ENCODE measurements around the gene ZYG11B.
"Not testable (repeated sequence)": the region's sequence is repeated elsewhere in the genome, so short reads cannot be mapped to it uniquely, and the experiment has no call there.

Gene ZYG11B

DNA sequence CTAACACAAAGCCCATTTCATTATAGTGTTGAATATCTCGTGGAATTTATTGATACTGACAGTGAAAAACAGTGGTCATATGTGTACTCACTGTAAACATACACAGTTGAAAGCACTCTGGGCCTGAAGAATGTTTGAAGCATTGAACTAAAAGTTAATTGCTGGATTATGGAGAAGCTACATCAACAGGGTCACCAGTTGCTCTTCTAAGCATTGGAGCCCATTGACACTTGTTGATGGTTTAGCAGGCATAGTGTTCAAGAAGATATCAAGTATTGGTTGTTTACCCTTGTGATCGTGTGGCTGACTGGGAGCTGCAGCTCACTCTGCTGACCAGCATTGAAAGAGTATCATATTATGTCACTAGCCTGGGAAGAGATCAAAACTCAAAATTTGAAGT, 126.6 kb downstream of the ZYG11B start:
- H3K4me3 ChIP-seq (ENCODE audit: control insufficient read depth, low read depth, low read length) = no peak overlapping the region
- TF ChIP-seq CTCF (conservative IDR thresholded peaks at IDR 0.05; ENCODE audit: control insufficient read depth, insufficient read depth, low read depth, low read length) = no peak
- DNase-seq (ENCODE audit: low read depth) = no peak

GRCh38 chr1:52855584-52855983, 129.3 kb downstream of the ZYG11B start:
- no peak for DNase-seq (ENCODE audit: low read depth)

DNA sequence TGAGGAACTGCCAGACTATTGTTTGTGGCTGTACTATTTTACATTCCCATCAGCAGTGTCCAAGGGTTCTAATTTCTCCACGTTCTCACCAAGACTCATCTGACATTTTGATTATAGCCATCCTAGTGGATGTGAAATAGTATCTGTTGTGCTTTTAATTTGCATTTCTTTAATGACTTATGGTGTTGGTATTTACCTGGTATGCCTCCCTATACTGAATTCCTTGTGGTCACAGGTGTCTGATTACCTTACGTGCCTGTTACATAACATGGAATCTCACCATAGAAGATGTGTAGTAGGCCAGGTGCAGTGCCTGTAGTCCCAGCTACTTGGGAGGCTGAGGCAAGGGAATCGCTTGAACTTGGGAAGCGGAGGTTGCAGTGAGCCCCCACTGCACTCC, 129.8 kb downstream of the ZYG11B start:
- no peak for TF ChIP-seq CTCF (conservative IDR thresholded peaks at IDR 0.05; ENCODE audit: control insufficient read depth, insufficient read depth, low read depth, low read length)
- H3K4me3 ChIP-seq (ENCODE audit: control insufficient read depth, low read depth, low read length) = no peak overlapping the region
- no peak for DNase-seq (ENCODE audit: low read depth)

More at GRCh38 chr1:52855584-52855983, 129.3 kb downstream of the ZYG11B start:
- no peak overlapping the region for H3K4me3 ChIP-seq (ENCODE audit: control insufficient read depth, low read depth, low read length)
- TF ChIP-seq CTCF (conservative IDR thresholded peaks at IDR 0.05; ENCODE audit: control insufficient read depth, insufficient read depth, low read depth, low read length) = no peak

DNA sequence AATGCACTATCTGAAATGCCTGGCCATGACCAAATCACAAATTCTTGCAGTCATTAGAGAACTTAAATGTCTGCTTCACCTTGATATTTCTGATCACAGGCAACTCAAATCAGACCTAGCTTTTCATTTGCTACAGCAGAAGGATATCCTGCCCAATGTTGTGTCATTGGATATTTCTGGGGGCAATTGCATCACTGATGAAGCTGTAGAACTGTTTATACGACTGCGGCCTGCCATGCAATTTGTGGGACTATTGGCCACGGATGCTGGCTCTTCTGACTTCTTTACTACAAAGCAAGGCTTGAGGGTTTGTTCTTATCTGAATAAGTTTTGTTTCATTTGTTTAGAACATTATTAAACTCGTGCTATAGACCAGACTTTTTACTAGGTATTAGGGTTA, 131.2 kb downstream of the ZYG11B start:
- no peak for DNase-seq (ENCODE audit: low read depth)
- no peak overlapping the region for H3K4me3 ChIP-seq (ENCODE audit: control insufficient read depth, low read depth, low read length)
- no peak for TF ChIP-seq CTCF (conservative IDR thresholded peaks at IDR 0.05; ENCODE audit: control insufficient read depth, insufficient read depth, low read depth, low read length)

DNA sequence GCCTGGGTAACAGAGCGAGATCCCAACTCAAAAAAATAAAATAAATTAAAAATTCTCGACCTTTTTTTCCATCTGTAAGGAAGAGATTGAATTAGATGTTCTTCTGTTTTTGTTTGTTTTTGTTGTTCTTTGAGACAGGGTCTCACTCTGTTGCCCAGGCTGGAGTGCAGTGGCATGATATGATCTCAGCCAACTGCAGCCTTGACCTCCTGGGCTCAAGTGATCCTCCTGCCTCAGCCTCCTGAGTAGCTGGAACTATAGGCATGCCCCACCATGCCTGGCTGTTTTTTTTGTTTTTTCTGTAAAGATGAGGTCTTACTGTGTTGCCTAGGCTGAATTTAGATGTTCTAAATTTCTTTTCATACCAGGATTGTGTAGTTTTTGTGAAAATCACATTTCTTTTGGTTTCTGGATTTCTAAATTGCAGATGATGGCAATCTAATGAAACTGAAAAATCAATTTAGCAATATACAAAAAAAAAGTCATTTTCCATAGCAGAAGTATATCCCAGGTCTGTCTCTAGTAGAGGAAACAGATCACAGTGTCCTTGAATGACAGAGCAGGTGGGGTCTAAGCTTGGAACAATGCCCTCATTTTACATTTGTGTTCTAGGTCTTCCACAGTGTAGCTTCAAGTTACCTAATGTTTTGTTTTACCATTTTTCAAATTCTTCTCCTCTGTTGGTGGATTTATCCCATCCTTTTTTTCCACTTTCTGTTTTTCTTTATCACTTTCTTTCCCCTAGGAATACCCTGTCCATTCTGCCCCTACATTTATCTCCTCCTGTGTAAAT, 136.6 kb downstream of the ZYG11B start:
- H3K4me3 ChIP-seq (ENCODE audit: control insufficient read depth, low read depth, low read length) = no peak overlapping the region
- no peak for DNase-seq (ENCODE audit: low read depth)
- no peak for TF ChIP-seq CTCF (conservative IDR thresholded peaks at IDR 0.05; ENCODE audit: control insufficient read depth, insufficient read depth, low read depth, low read length)

DNA sequence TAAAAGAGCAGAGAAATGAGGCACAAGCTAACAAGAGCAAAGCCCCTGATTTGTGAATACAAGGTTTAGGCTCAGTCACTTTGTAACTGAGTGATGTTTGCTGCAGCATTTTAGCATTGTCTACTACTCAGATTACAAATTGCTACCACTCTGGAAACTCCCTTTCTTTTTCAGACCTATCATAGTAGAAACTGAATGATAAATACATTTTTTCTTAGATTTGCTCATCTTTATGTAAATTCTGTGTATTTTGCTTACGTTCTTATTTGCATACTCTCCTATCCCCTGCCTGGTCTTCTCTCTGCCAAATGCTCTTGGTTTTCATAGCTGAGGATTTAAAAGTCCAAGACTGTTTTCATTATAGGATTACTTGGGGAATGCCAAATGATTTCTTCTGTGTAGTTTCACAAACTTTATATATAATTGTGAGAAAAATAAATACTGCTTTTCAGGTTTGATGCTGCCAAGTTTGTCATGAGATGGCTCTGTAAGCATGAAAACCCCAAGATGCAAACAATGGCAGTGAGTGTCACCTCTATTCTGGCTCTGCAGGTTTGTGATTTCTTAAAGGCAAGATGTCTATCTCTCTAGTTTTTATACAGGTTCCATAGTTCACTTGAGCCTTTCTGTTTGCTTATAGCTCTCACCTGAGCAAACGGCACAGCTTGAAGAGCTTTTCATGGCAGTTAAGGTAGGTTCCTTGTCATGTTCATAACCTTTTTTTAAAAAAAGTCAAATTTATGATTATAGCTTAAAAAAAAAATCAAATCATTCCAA, 141.0 kb downstream of the ZYG11B start:
- no peak overlapping the region for H3K4me3 ChIP-seq (ENCODE audit: control insufficient read depth, low read depth, low read length)
- DNase-seq (ENCODE audit: low read depth) = no peak
- TF ChIP-seq CTCF (conservative IDR thresholded peaks at IDR 0.05; ENCODE audit: control insufficient read depth, insufficient read depth, low read depth, low read length) = no peak

- not testable (repeated sequence) for H3K4me3 ChIP-seq (ENCODE audit: control insufficient read depth, low read depth, low read length)
Observed at GRCh38 chr1:52869727-52870126, 143.5 kb downstream of the ZYG11B start.

More at GRCh38 chr1:52869727-52870126, 143.5 kb downstream of the ZYG11B start:
- DNase-seq (ENCODE audit: low read depth) = not testable (repeated sequence)

Data from fibroblast of mammary gland (primary cell).